Stimulated activated CD4-positive, alpha-beta T cell treated with anti-CD3 and anti-CD28 coated beads, Interleukin-1b, Interleukin-23, amount 100 ng/mL, for 48 hours (primary cell): ENCODE measurements around the gene NUCB1.
A peak's percentile ranks its signal among the peaks of the same experiment; 100 is the strongest.
"Not testable (repeated sequence)": the region's sequence is repeated elsewhere in the genome, so short reads cannot be mapped to it uniquely, and the experiment has no call there.

ENCODE experiments used
- DNase-seq: peaks from one replicate; pipeline ENCODE4 v3.0.0-alpha.2; 2020

Gene NUCB1

DNA sequence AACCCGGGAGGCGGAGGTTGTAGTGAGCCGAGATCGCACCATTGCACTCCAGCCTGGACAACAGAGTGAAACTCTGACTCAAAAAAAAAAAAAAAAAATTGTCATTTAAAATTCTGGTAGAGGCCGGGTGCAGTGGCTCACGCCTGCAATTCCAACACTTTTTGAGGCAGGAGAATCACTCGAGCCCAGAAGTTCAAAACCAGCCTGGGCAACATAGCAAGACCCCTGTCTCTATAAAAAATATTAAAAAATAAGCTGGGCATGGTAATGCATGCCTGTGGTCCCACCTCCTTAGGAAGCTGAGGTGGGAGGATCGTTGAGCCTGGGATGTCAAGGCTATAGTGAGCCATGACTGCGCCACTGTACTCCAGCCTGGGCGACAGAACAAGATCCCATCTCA is 6.2 kb downstream of the NUCB1 start:
- no peak for DNase-seq

DNA sequence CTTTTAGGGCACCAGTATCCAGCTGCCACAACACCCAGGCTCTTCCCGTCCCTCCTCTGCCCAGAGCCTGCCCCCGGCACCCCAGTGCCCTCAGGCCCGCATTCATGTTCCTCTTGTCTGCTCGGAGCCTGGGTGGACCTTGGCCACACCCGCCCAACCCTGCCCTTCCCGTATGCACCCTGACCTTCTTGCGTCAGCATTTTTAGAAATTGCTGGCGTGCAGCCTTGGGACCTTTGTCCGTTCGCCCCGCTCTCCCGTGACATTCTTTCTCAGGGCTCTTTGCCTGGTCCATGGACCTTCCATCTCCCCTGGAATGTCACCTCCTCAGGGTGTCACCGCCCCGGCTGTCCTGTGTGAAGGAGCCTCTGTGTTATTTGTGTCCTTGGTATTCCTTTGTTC is 7.6 kb downstream of the NUCB1 start:
- no peak for DNase-seq

DNA sequence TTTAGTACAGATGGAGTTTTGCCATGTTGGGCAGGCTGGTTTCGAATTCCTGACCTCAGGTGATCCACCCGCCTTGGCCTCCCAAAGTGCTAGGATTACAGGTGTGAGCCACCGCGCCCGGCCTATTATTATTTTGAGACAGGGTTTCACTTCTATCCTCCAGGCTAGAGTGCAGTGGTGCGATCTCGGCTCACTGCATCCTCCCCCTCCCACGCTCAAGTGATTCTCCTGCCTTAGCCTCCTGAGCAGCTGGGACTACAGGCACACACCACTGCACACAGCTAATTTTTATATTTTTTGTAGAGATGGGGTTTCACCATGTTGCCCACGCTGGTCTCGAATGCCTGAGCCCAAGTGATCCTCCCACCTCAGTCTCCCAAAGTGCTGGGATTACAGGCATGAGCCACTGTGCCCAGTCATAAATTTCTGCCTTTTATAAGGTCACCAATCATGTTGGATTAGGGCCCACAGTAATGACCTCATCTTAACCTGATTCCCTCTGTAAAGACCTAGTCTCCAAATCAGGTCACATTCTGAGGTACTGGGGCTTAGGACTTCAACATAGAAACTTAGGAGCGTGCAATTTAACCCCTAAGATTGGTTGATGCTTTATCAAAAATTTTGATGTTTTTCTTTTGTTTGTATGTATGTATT is 9.4 kb downstream of the NUCB1 start:
- DNase-seq: not testable (repeated sequence)

DNA sequence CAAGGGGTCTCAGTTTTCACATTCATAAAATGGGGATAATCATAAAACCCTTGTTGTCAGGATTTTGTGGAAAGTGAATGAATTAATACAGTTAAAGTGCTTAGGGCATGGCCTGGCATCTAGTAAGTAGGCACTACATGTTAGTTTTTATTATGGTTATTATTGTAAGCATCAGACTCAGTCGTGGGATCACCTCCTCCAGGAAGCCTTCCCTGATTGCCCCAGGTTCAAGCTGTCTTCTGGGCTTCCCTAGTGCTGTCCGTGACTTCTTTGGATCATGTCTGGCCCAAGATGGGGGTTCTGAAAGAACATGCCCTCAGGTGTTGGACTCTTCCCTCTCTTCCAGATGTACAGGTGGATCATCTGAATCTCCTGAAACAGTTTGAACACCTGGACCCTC is 10.7 kb downstream of the NUCB1 start:
- DNase-seq: no peak

DNA sequence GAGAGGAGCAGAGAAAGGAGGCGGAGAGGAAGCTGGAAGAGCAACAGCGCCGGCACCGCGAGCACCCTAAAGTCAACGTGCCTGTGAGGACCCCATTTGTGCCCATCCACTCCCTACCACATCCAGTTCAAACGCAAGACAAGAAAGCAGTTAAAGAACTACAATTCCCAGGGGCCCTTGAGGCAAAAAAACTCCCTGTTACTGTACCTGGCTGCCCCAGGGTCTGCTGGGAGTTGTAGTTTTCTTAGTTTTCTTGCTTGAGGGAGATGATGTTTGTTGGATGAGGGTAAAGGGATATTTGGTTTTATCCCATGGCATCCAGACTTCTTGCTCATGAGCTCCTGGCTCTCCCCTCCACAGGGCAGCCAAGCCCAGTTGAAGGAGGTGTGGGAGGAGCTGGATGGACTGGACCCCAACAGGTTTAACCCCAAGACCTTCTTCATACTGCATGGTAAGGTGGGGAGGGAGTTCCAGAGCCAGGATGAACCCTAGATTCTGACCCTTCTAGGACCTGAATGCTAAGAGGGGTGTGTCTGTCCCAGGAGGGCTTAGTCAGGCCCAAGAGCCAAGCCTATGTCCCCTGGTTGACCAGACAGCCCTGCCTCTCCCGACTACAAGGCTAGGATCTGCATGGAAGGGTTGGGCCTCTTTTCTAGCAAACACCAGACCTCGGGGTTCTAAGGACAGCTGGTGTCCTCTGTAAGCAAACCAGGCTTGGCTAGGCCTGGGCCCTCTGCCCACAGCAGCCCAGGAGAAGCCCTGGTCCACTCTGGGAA is 13.2 kb downstream of the NUCB1 start:
- no peak for DNase-seq

DNA sequence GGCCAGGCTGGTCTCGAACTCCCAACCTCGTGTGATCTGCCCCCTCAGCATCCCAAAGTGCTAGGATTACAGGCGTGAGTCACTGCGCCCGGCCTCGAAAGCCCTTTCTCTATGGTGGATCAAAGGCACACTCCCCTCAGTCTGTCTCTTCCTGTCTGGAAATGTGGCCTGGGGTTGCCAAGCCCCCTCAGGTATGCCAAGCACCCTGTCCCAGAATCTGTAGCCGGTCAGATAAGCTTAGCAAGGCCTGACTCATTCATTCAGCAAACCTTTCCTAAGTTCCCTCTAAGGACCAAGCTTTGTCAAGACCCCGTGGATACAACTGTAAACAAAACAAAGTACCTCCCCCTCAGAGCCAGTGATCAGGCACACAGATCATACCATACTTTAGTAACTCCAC is 14.1 kb downstream of the NUCB1 start:
- DNase-seq: no peak

DNA sequence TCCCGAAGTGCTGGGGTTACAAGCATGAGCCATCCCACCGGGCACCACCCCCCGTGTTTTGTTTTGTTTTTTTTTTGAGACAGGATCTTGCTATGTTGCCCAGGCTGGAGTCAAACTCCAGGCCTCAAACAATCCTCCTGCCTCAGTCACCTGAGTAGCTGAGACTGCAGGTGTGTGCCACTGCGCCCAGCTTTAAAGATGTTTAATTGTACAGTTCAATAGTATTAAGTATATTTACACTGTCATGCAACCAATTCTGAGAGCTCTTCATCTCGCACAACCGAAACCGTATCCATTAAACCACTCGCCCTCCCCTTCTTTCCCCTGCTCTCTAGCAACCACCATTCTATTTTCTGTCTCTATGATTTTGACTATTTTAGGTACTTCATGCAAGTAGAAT is 15.6 kb downstream of the NUCB1 start:
- no peak for DNase-seq

DNA sequence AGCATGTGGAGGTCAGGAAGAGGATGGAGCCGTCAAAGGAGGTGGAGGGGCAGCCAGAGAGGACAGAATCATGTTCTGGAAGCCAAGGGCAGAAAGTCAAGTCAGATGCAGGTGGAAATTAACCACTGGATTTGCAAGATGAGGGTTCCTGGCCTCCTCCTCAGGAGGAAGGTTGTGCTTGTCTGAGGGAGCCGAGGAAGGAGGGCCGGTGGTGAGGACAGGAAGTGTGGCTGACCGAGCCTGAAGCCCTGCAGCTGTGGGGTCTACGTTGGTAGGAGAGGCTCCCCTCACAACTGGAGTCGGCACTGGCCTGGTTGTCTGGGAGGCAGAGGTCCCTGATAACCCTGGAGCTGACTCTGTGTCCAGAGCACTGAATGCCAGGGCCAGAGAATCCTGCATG is 18.0 kb downstream of the NUCB1 start:
- no peak for DNase-seq

DNA sequence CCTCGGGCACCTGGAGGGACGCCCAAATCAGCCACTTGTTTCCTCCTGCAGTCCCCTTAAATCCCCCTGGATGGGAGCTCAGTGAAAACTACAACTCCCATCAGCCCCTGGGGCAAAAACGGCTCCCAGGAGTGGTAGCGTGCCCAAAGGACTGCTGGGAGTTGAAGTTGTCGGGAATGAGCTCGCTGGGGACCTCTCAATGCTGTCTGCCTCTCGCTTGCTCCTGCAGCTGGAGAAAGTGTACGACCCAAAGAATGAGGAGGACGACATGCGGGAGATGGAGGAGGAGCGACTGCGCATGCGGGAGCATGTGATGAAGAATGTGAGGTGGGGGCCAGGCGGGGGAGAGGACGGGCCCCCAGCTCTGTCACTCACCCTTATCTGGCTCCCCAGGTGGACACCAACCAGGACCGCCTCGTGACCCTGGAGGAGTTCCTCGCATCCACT is 18.7 kb downstream of the NUCB1 start:
- DNase-seq: peak; percentile 16

DNA sequence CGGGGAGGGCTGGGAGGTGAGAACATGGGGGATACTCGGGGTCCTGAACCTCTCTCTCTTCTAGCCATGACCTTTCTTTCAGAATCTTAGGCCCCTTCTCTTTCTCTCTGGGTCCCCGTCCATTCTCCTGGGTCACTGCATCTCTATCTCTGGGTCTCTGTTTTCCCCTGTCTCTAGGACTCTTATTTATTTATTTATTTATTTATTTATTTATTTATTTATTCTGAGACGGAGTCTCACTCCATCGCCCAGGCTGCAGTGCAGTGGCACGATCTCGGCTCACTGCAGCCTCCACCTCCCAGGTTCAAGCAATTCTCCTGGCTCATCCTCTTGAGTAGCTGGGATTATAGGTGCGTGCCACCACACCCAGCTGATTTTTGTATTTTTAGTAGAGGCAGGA is 19.2 kb downstream of the NUCB1 start:
- DNase-seq: not testable (repeated sequence)

DNA sequence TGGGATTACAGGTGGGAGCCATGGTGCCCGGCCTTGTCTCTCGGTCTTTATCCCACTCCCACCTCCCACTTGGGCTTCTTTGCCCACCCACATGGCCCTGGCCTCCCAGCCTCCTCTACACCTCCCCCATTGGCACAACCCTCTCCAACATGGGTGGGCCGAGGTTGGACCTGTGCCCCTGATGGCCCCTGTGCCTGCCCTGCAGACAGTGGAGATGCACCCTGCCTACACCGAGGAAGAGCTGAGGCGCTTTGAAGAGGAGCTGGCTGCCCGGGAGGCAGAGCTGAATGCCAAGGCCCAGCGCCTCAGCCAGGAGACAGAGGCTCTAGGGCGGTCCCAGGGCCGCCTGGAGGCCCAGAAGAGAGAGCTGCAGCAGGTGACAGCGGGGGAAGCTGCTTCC is 20.8 kb downstream of the NUCB1 start:
- DNase-seq: no peak

DNA sequence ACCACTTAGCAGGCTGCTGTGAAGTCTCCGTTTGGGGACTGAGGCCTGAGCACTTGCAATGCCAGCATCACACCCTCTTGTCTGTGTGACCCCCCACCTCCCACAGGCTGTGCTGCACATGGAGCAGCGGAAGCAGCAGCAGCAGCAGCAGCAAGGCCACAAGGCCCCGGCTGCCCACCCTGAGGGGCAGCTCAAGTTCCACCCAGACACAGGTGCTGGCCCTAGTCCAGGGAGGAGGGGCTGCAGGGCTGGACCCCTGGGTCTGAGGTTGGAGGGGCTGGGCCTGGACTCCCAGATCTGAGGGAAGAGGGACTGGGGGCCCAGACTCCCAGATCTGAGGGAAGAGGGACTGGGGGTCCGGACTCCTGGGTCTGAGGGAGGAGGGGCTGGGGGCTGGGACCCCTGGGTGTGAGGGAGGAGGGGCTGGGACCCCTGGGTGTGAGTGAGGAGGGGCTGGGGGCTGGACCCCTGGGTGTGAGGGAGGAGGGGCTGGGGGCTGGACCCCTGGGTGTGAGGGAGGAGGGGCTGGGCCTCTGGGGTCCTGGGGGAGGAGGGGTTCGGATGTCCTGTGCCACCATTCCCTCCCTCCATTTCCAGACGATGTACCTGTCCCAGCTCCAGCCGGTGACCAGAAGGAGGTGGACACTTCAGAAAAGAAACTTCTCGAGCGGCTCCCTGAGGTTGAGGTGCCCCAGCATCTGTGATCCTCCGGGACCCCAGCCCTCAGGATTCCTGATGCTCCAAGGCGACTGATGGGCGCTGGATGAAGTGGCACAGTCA is 21.8 kb downstream of the NUCB1 start:
- no peak for DNase-seq

DNA sequence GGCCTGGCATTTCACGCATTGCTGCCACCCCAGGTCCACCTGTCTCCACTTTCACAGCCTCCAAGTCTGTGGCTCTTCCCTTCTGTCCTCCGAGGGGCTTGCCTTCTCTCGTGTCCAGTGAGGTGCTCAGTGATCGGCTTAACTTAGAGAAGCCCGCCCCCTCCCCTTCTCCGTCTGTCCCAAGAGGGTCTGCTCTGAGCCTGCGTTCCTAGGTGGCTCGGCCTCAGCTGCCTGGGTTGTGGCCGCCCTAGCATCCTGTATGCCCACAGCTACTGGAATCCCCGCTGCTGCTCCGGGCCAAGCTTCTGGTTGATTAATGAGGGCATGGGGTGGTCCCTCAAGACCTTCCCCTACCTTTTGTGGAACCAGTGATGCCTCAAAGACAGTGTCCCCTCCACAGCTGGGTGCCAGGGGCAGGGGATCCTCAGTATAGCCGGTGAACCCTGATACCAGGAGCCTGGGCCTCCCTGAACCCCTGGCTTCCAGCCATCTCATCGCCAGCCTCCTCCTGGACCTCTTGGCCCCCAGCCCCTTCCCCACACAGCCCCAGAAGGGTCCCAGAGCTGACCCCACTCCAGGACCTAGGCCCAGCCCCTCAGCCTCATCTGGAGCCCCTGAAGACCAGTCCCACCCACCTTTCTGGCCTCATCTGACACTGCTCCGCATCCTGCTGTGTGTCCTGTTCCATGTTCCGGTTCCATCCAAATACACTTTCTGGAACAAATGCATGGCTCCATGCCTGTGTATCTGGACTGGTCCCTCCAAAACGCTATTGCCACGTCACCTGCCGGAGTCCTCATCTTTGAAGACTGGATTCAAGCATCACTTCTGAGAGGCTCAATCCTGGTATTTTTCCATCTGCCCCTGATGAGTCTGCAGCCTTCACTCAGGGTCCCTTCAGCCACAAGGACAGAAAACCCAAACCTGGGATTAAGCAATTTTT is 22.7 kb downstream of the NUCB1 start:
- no peak for DNase-seq

DNA sequence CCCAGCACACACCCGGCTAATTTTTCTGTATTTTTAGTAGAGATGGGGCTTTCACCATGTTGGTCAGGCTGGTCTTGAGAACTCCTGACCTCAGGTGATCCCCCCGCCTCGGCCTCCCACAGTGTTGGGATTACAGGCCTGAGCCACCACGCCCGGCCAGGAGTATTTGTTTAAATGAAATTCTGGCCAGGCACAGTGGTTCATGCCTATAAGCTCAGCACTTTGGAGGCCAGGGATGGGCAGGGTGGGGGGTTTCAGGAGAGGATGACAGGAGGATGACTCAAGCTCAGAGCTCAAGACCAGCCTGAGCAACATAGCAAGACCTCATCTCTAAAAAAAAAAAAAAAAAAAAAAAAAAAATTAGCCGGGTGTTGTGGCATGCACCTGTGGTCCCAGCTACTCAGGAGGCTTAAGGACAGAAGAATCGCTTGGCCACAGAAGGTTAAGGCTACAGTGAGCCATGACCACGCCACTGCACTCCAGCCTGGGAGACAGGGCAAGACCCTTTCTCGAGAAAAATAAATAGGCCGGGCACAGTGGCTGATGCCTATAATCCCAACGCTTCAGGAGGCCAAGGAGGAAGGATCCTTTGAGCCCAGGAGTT is 25.2 kb downstream of the NUCB1 start:
- DNase-seq: peak; percentile 18

DNA sequence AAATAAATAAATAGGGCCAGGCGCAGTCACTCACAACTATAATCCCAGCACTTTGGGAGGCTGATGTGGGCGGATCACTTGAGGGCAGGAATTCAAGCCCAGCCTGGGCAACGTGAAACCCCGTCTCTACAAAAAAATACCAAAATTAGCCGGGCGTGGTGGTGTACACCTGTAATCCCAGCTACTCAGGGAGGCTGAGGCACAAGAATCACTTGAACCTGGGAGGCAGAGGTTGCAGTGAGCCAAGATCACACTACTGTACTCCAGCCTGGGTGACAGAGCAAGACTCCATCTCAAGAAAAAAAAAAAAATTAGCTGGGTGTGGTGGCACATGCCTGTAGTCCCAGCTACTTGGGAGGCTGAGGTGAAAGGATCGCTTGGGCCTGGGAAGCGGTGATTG is 25.8 kb downstream of the NUCB1 start:
- DNase-seq: not testable (repeated sequence)

DNA sequence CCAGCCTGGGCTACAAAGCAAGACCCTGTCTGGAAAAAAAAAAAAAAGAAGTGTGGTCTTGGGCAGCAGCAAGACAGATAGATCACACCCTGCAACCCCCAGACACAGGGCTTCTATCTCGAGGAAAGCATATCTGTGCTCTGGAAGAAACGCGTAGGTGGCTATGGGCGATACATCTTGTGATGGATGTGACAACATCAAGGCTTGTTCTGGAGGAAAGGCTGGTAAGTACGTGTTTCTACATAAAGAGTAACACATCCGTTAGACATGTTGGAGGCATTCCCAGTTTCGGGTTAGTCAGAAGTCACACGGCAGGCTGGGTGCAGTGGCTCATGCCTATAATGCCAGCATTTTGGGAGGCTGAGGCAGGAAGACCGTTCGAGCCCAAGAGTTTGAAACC is 26.8 kb downstream of the NUCB1 start:
- DNase-seq: peak; percentile 16

DNA sequence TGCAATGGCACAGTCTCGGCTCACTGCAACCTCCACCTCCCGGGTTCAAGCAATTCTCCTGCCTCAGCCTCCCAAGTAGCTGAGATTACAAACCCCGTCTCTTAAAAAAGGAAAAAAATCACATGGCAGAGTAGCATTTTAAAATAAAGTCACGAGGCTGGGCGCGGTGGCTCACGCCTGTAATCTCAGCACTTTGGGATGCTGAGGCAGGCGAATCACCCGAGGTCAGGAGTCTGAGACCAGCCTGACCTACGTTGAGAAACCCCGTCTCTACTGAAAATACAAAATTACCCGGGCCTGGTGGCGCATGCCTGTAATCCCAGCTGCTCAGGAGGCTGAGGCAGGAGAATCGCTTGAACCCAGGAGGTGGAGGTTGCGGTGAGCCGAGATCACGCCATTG is 27.6 kb downstream of the NUCB1 start:
- DNase-seq: not testable (repeated sequence)

DNA sequence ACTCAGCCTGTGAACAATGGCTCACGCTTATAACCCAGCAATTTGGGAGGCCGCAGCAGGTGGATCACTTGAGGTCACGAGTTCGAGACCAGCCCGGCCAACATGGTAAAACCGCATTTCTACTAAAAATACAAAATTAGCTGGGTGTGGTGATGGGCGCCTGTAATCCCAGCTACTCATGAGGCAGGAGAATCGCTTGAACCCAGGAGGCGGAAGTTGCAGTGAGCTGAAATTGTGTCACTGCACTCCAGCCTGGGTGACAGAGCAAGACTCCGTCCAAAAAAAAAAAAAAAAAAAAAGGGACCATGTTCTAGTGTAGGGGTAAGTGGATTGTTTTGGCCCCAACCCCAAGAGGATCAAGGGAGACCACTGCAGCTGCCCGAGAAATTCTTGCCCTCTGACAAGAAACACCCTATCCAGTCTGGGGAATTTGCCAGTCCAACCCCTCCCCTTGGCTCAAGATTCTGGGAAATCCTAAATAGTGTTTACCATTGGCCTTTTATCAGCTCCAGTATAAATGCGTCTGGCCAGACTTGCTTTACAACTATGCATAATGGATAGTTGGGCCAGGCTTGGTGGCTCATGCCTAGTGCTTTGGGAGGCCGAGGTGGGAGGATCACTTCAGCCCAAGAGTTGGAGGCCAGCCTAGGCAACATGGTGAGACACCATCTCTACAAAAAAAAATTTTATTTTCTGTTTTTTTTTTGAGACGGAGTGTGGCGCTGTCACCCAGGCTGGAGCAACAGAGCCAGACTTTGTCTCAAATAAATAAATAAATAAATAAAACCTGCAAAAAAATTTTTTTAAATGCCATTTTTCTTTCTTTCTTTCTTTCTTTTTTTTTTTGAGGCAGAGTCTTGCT is 28.3 kb downstream of the NUCB1 start:
- no peak for DNase-seq

DNA sequence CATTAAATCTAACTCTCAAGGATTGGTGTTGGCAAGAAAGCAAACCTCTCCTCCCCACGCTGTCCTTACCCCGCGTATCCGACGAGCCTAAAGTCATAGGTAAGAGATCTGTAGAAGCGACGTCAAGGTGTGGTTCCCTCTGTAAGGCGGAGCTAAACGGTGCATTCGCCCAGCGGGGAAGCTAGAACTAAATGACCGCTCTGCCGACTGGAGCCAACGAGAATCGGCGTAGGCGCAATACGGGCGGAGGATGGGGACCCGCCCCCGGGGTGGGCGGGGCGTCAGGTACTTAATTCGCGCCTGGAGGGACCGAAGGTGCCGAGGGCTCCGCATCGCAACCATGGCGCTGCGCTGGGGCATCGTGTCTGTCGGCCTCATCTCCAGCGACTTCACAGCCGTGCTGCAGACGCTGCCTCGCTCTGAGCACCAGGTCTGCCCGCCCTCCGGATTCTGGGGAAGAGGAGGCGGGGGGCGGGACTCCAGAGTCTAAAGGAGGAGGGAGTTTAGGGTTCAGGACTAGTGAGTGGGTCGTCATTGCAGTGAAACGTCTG is 33.3 kb downstream of the NUCB1 start, which contains the start of gene DHDH:
Gene DHDH (plus strand): TSS at position 318 of the 551 bp plus-strand sequence. CDS start 23 bp downstream, at position 341.
- DNase-seq: peak; percentile 79

DNA sequence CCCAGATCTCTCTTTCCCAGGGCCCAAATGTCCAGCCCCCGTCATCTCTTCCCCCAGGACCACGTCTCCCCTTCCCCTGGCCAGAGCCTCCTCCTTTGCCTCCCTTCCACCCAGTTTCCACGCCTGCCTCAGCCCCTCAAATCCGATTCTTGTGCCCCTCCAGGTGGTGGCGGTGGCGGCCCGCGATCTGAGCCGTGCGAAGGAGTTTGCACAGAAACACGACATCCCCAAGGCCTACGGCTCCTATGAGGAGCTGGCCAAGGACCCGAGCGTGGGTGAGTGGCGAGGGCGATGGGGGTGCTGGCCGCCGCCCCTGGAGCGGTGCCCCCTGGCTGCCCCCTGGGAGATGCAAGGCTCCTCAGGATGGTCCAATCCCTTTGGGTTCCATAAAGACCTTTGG is 34.7 kb downstream of the NUCB1 start:
- no peak for DNase-seq

DNA sequence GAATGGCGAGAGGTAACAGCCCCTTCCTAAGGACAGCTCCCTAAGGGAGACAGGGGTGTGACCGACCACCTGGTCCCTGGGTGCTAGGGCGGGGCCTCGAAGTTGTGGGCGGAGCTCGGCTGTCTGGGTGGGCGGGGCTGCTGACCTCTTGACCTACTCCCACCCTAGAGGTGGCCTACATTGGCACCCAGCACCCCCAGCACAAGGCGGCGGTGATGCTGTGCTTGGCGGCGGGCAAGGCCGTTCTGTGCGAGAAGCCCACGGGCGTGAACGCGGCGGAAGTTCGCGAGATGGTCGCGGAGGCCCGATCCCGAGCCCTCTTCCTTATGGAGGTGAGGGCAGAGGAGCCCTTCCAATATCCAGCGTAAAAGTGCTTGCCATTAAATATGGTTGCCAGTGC is 35.8 kb downstream of the NUCB1 start:
- DNase-seq: no peak
